Measurements from ENCODE around the gene FCMR.
A peak's percentile ranks its signal among the peaks of the same experiment; 100 is the strongest.
"Not testable (repeated sequence)": the region's sequence is repeated elsewhere in the genome, so short reads cannot be mapped to it uniquely, and the experiment has no call there.

FCMR gene

DNA sequence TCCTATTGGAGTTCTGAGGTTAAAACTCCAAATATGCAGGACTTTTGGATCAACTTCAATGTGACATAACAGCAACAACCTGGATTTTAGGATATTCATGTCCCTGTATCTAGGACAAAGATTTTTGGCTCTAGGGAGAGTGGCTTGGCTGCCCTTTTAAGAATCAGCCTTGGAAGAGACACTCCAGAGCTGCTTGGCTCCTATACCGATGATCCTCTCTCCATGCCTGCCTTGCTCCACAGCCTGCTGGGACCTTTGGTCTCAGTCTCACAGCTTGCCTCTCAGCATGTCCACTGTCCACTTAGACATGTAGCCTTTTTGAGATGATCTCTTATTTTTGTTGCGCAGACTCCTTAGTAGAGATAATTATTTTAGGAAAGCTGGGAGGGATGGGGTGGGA is 4.5 kb upstream of the FCMR start:
- TF ChIP-seq, protein P1, sequence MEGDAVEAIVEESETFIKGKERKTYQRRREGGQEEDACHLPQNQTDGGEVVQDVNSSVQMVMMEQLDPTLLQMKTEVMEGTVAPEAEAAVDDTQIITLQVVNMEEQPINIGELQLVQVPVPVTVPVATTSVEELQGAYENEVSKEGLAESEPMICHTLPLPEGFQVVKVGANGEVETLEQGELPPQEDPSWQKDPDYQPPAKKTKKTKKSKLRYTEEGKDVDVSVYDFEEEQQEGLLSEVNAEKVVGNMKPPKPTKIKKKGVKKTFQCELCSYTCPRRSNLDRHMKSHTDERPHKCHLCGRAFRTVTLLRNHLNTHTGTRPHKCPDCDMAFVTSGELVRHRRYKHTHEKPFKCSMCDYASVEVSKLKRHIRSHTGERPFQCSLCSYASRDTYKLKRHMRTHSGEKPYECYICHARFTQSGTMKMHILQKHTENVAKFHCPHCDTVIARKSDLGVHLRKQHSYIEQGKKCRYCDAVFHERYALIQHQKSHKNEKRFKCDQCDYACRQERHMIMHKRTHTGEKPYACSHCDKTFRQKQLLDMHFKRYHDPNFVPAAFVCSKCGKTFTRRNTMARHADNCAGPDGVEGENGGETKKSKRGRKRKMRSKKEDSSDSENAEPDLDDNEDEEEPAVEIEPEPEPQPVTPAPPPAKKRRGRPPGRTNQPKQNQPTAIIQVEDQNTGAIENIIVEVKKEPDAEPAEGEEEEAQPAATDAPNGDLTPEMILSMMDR (IDR thresholded peaks at IDR 0.05; ENCODE audit: borderline replicate concordance, control extremely low read depth, extremely low read depth, insufficient read depth, missing control alignments), result no peak
- in situ Hi-C loops (cut with MboI; ENCODE audit: low sequenced_read_pairs, unreplicated experiment), result no loop called here
- no peak for DNase-seq (ENCODE audit: low spot score)

DNA sequence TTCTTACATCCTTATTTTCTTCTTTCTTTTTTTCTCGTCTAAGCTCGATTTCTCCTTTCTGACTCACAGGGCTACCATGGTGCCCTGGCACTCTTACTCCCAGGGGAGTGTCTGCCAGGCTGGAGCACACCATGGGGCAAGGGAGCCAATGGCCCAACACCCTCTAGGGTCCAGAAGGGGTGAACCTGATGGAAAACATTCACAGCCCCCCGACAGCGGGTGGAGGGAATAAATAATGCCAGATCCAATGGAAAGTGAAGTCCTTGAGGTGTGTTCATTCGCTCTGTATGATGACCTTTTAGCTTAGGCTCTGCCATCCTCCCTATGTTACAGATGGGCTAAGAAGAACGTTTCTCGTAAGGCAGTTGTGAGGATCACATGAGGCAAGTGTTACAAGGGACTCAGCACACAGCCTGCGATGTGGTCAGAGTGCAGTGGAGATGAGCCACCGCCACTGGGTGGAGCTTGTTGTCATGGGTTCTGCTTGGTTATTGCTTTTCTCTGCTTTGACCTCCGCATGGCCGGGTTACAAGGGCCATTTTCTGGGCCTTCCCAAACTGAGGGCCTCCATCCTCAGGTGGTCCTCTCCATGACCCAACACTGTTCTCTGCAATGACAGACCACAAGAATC is 3.5 kb upstream of the FCMR start:
- in situ Hi-C loops (cut with MboI; ENCODE audit: low sequenced_read_pairs, unreplicated experiment), result no loop called here
- peak; percentile 83 for DNase-seq (ENCODE audit: low spot score)
- TF ChIP-seq, protein P1 (IDR thresholded peaks at IDR 0.05; ENCODE audit: borderline replicate concordance, control extremely low read depth, extremely low read depth, insufficient read depth, missing control alignments), result peak; percentile 42

DNA sequence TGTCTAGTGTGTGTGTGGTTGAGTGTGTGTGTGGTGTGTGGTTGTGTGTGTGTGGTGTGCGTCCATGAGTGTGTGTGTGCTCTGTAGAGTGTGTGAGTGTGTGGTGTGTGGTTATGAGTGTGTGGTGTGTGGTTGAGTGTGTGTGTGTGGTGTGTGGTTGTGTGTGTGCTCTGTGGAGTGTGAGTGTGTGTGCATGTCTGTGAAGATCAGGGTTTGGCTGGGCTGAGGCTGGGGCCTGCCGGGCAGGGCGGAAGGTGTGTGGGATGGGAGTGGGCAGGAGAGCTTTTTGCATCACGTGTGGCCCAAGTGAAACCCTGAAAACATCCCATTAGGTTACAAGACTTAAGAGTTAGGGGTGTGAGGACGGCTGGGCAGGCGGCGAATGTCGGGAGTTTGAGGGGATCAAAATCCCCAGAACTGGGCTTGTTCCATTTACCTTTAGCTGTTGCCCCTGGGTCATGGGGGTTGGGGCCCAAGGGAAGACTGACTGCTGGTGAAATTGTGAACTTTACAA is 2.9 kb upstream of the FCMR start:
- peak; percentile 61 for DNase-seq (ENCODE audit: low spot score)
- TF ChIP-seq, protein P1 (IDR thresholded peaks at IDR 0.05; ENCODE audit: borderline replicate concordance, control extremely low read depth, extremely low read depth, insufficient read depth, missing control alignments), result no peak
- in situ Hi-C loops (cut with MboI; ENCODE audit: low sequenced_read_pairs, unreplicated experiment), result no loop called here

DNA sequence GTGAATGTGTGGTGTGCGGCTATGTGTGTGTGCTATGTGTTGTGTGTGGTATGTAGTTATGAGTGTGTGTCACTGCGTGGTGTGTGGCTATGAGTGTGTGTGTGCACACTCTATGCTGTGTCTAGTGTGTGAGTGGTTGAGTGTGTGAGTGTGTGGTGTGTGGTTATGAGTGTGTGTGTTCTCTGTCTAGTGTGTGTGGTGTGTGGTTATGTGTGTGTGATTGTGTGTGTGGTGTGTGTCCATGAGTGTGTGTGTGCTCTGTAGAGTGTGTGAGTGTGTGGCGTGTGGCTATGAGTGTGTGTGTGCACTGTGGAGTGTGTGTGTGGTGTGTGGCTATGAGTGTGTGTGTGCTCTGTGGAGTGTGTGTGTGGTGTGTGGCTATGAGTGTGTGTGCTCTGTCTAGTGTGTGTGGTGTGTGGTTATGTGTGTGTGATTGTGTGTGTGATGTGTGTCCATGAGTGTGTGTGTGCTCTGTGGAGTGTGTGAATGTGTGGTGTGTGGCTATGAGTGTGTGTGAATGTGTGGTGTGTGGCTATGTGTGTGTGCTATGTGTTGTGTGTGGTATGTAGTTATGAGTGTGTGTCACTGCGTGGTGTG is 2.3 kb upstream of the FCMR start:
- in situ Hi-C loops (cut with MboI; ENCODE audit: low sequenced_read_pairs, unreplicated experiment), result not testable (repeated sequence)

DNA sequence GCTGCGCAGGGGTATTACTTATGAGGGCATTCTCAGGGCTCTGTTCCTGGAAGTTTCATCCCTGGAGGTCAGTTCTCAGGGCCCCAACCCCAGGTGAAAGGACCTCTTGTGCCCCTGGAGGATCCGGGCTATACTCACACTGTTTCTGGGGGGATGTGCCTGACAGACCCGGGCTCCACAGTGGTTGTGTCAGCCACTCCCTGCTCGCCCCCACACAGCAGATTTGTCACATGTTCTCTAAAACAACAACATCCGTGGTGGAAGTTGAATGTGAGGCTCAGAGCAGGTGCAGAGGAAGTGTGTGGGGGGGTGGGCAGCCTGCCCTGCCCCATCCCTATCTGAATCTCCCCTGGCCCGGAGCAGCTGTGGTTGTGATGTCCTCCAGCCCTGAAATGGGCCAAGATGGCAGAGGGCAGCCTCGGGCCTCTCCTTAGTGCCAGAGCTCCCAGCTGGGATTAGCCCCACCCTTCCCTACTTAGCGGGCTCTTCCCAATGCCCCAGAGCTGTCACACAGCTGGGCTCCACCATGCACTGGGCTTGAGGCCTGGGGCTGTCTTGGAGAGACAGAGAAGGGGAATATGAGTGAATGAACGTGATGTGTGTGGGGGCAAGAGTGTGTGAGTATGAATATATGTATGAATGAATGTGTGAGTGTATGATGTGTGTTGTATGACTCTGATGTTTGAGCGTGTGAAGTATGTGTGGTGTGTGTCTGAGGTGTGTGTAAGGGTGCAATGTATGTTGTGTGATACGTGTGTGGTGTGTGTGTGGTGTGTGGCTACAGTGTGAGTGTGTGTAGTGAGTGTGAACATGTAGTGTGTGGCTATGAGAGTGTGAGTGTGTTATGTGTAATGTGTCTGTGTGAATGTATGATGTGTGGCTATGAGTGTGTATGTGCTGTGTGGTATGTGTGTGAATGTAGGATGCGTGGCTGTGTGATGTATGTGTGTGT is 1.5 kb upstream of the FCMR start:
- TF ChIP-seq, protein P1 (IDR thresholded peaks at IDR 0.05; ENCODE audit: borderline replicate concordance, control extremely low read depth, extremely low read depth, insufficient read depth, missing control alignments), result no peak
- in situ Hi-C loops (cut with MboI; ENCODE audit: low sequenced_read_pairs, unreplicated experiment), result no loop called here
- DNase-seq (ENCODE audit: low spot score), result peak; percentile 75

More for the DNA sequence above, 2.3 kb upstream of the FCMR start:
- not testable (repeated sequence) for DNase-seq (ENCODE audit: low spot score)

DNA sequence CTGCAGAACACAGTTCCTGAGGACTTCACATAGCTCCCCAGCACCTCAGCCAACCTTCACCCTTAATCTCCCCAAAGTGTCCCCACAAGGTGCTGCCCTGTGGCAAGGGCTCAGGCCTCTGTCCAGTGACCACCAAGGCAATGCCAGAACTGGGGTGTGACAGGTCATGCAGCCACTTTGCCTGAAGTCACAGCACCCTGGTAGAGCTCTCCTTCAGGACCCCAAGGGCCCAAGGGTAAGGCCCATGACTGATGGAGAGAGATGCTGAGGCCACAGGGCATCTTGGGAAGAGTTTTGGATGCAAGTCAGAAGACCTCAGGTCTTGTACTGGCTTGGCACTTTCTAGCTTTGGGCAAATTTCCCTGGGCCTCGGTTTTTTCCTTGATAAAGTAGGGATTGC is 783 bp upstream of the FCMR start:
- TF ChIP-seq, protein P1 (IDR thresholded peaks at IDR 0.05; ENCODE audit: borderline replicate concordance, control extremely low read depth, extremely low read depth, insufficient read depth, missing control alignments), result no peak
- in situ Hi-C loops (cut with MboI; ENCODE audit: low sequenced_read_pairs, unreplicated experiment), result no loop called here

More for the DNA sequence above, 783 bp upstream of the FCMR start:
- DNase-seq (ENCODE audit: low spot score), result no peak

Data from GM13976 (cell line).